ENCODE measurements around the gene SNX25.

- TF ChIP-seq FOSL2 (IDR thresholded peaks at IDR 0.05; ENCODE audit: borderline replicate concordance, low read depth) (no peak), GATA2 (CRISPR knock-in tag; IDR thresholded peaks at IDR 0.05) (no peak), RAD21 (IDR thresholded peaks at IDR 0.05; ENCODE audit: low read length) (no peak), CTCF (IDR thresholded peaks at IDR 0.05) (no peak), JUND (IDR thresholded peaks at IDR 0.05) (no peak), TAF1 (IDR thresholded peaks at IDR 0.05; ENCODE audit: borderline replicate concordance, low read depth, low read length) (no peak), SIN3A (IDR thresholded peaks at IDR 0.05; ENCODE audit: borderline replicate concordance, low read depth, low read length) (no peak), SMC3 (IDR thresholded peaks at IDR 0.05; ENCODE audit: low read depth, low read length) (no peak), EP300 (IDR thresholded peaks at IDR 0.05; ENCODE audit: borderline replicate concordance in 1 of 2, low read depth in 1 of 2, low read length in 1 of 2) (no peak)
Observed at GRCh38 chr4:185296665-185297460, 87.5 kb downstream of the SNX25 start.
